Brain pericyte (primary cell): ENCODE measurements around the gene PML.

Experiments used
- DNase-seq: peaks from one replicate; pipeline ENCODE4 v3.0.0-alpha.2; 2012; ENCODE audit warnings: low read depth, low spot score

Gene PML

DNA sequence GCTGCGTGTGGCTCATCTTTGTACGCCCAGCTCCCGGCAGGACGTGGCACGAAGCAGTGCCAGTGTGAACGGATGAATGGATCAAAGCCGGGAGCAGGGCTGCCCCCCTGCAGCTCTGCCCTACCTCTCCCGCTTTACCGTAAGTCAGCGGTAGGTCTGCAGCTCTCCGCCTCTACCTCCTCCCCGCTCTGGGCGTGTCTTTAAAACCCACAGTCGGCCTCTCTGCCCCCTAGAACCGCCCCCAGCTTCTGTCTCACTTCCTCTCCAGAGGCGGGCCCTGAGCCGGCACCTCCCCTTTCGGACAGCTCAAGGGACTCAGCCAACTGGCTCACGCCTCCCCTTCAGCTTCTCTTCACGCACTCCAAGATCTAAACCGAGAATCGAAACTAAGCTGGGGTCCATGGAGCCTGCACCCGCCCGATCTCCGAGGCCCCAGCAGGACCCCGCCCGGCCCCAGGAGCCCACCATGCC lies at the start of gene PML:
Gene PML (plus strand): TSS at position 304 of the 471 bp plus-strand sequence. CDS start 97 bp downstream, at position 401.
- peak; percentile 75 for DNase-seq

DNA sequence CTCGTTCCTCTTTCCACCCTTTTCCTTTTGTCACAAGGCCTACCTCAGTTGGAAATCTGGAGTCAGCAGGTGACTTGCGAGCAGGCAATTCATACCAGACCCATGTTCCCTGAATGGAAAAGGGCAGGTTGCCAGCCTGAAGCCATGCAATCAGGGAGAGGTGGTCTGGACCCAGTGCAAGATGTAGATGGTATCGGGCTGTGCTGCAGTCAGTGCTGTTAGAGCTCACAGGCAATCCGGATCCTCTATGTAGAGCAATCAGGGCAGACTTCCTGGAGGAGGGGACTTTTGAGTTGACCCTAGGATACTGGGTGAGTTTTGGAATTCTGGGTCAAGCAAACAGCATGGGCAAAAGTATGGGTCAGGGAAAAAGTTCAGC lies 49.4 kb upstream of the PML start:
- DNase-seq: no peak

GRCh38 chr15:73946046-73946721 lies 48.3 kb upstream of the PML start:
- no peak for DNase-seq

- DNase-seq: no peak
Observed at GRCh38 chr15:73946795-73947370, 47.6 kb upstream of the PML start.

GRCh38 chr15:73947651-73948050 lies 46.9 kb upstream of the PML start:
- DNase-seq: no peak

DNA sequence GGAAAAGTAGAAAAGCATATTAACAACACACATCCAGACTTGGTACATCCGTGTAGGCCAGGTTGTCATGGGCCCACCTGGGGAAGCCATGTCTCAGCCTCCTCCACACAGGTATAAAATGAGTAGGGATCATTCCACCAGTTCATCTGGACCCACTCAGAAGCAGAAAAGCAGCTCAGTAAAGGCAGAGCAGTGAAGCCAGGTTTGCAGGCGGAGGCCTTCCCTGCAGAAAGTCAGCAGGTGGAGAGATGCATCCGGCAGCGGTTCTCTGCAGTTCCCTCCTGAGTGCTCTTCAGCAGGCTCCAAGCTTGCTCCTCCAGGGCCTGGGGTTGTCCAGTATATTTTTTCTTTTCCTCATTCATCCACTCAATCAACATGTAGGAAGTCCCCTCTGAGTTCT lies 46.1 kb upstream of the PML start:
- no peak for DNase-seq

GRCh38 chr15:73948982-73949381 lies 45.5 kb upstream of the PML start:
- DNase-seq: no peak

- DNase-seq: no peak
Observed at GRCh38 chr15:73949496-73949895, 45.0 kb upstream of the PML start.

GRCh38 chr15:73950479-73950830 lies 44.1 kb upstream of the PML start:
- no peak for DNase-seq

DNA sequence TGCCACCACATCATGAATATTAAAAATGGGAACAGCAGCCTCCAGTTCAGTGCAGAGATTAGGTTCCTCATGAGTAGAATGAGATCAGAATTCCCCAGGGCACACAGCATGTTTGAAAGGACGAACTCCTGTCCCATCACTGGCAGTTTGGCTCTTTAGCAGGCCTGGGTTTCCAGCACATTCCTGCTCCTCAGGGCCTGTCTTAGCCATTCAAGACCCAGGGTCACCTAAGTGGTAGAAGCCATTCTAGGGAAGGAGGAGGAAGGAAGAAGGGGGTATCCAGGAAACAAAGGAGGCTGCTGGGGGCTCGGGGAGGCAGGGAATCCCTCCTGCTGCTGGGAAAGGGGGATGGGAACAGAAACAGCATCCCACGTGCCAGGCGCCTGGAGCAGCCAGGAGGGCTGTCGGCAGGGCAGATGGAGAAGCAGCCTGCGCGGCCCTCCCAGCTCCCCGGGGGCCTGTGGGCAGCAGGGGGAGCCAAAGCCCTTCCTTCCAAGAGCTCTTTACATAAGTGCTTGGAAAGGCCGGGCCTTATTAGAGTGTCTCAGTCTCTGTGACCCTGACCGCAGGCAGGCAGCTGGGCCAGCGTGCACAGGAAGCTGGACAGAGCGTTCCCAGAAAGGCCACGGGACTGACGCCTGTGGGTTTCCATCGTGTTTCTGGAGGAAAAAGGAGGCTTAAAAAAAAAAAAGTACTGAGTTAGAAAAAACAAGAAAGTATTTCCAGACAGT lies 43.5 kb upstream of the PML start:
- DNase-seq: peak; percentile 96

GRCh38 chr15:73951601-73952000 lies 42.9 kb upstream of the PML start:
- no peak for DNase-seq

DNA sequence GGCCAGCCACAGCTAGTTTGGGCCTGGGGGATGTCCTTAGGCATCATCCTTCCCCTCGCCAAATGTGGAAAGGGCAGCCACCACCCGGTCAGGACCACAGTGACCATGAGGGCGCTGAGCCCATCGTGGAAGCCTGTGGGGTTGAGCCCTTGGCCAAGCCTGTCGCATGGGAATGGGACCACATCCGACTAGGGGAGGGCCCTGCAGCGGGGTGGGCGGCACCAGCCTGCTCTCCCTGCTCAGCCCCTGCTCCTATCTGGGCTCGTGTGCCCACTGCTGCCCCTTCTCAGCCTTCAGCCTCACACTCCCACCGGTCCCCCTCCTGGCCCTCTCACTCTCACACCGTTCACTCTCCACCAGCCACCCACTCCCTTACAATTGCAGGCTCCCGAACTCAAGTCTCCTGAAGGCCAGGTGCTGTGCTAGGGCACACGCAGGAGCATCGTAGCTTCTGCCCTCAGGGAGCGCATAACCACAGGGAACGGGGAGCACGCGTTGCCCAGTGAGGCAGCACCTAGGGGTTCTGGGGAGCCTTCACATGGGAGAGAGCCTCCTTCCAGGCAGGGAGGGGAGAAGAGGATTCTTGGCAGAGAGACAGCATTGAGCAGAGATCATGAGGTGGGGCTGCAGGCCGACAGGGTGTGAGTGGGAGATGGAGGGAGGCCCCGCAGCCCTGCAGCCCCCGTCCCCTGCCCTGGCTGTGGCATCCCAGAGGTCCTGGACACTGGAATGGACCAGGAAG lies 42.2 kb upstream of the PML start:
- no peak for DNase-seq

GRCh38 chr15:73952913-73953750 lies 41.4 kb upstream of the PML start:
- DNase-seq: no peak

DNA sequence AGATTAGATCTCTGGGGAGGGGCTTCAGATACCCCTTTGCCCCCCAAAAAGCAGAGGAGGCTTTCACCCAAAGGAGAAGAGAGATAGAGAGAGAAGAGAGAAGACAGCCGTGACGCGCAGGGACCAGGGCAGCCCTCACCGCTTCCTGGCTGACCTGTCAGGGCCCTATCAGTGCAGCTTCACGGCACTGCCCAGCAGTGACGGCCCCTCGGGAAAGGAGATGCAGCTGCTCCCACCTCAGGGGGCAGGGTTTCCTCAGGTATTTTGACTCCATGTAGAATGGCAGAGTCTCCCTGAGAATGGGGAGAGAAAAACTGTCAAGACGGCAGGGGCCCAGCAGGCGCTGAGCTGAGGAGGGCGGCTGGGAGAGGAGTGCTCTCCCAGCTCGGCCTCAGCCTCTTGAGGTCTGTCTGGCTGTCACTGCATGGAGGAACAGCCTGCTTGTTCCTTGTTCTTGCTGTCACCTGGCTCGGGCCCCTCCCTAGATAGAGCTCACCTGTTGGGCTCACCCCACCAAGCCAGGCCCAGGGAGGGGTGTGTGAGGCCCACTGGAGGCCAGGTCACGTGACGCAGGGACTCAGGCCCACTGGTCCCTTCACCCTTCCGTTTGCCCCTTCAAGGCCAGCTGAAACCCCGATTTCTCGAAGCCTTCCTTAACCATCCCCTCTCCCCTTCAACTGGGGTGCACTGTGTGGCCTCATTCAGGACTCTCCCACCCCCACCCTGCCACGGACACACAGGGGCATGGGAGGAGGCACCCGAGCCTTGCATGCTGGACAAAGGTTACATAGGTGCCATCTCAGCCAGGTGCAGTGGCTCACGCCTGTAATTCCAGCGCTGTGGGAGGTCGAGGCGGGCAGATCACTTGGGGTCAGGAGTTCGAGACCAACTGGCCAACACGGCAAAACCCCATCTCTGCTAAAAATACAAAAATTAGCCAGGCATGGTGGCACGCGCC lies 40.0 kb upstream of the PML start:
- no peak for DNase-seq

GRCh38 chr15:73955326-73955725 lies 39.2 kb upstream of the PML start:
- no peak for DNase-seq

- no peak for DNase-seq
Observed at GRCh38 chr15:73955861-73956742, 38.4 kb upstream of the PML start.

GRCh38 chr15:73956743-73957135 lies 37.8 kb upstream of the PML start:
- DNase-seq: no peak

GRCh38 chr15:73957276-73957675 lies 37.2 kb upstream of the PML start:
- no peak for DNase-seq

GRCh38 chr15:73957785-73958184 lies 36.7 kb upstream of the PML start:
- DNase-seq: no peak
